ENCODE results near the gene NLGN4X. TPM values are rescaled to one million over a fixed set of nuclear protein-coding genes. Genes with fewer than 3 reads are reported as not detected.

Gene NLGN4X
- total and polyA plus RNA-seq, 2 donors (not counting 3 experiments of a cell fraction or from before 2014, with no cell fraction given), result 0.03 TPM; not detected in 1

- Histone ChIP-seq H3K4me3 (replicated peaks in 1 of 3; ENCODE audit: insufficient read depth in 1 of 3, low read depth in 1 of 3, low read length in 3 of 3) (no peak overlapping the region), H3K4me1 (ENCODE audit: control insufficient read depth, extremely low read depth, insufficient read depth, low read length) (no peaks in the 10 kb centered on the region), H2AFZ (ENCODE audit: low read depth, low read length) (no peak overlapping the region), H3K27ac (ENCODE audit: insufficient read depth, low read depth, low read length) (no peak overlapping the region), H3K9me3 (replicated peaks; ENCODE audit: control insufficient read depth, insufficient read depth, low read length) (no peaks in the 10 kb centered on the region), H3K9me1 (replicated peaks; ENCODE audit: control insufficient read depth, extremely low read depth, insufficient read depth, low read length) (no peaks in the 10 kb centered on the region), H3K27me3 (ENCODE audit: control insufficient read depth in 2 of 2, insufficient read depth in 2 of 2, low read length in 2 of 2) (no peaks in the 10 kb centered on the region), H3K4me2 (ENCODE audit: insufficient read depth, low read length) (no peak overlapping the region), H4K20me1 (replicated peaks; ENCODE audit: control insufficient read depth, extremely low read depth, insufficient read depth, low read length) (no peaks in the 10 kb centered on the region), H3K36me3 (ENCODE audit: control insufficient read depth in 2 of 2, extremely low read depth in 1 of 2, insufficient read depth in 2 of 2, low read length in 2 of 2) (no peaks in the 10 kb centered on the region), H3K9ac (replicated peaks; ENCODE audit: extremely low read depth, insufficient read depth, low read length) (no peak overlapping the region), H3K79me2 (ENCODE audit: control insufficient read depth, insufficient read depth, low read length) (no peaks in the 10 kb centered on the region)
- dilution Hi-C loops (cut with MboI; ENCODE audit: extremely low pct_ligation_motif_present, low sequenced_read_pairs) (no loop called here), intact Hi-C loops (cut with micrococcal nuclease) (no loop called here)
- DNase-seq (ENCODE audit: low read depth, low spot score), result no peak
- BruUV-seq (replicated peaks), result no TSS peak
- TF ChIP-seq POLR2A (IDR thresholded peaks at IDR 0.05; ENCODE audit: low read depth, low read length) (no peak), EZH2 (IDR thresholded peaks at IDR 0.05; ENCODE audit: borderline replicate concordance, low read depth, low read length, severe bottlenecking) (no peak), JUN (IDR thresholded peaks at IDR 0.05; ENCODE audit: borderline replicate concordance, insufficient read depth, insufficient read length, low read depth) (no peak), CTCF (IDR thresholded peaks at IDR 0.05; ENCODE audit: extremely low read depth in 1 of 2, insufficient read depth in 1 of 2, low read depth in 1 of 2, low read length in 2 of 2) (no peak), POLR2AphosphoS5 (IDR thresholded peaks at IDR 0.05; ENCODE audit: insufficient read depth, low read depth, low read length) (no peak), FOS (IDR thresholded peaks at IDR 0.05; ENCODE audit: borderline replicate concordance, insufficient read depth, low read length) (no peak), GATA2 (IDR thresholded peaks at IDR 0.05; ENCODE audit: insufficient read depth, insufficient read length, low read depth, low read length) (no peak), MYC (IDR thresholded peaks at IDR 0.05; ENCODE audit: low read depth, low read length) (no peak), MAX (IDR thresholded peaks at IDR 0.05; ENCODE audit: insufficient read depth, insufficient read length) (no peak)
- FAIRE-seq, result no peak
- CTCF ChIA-PET, result no interaction called here
- POLR2A ChIA-PET, result no interaction called here
Observed at GRCh38 chrX:5870238-5870637, 358.4 kb downstream of the NLGN4X start.

All from endothelial cell of umbilical vein (primary cell).